OCI-LY7 (cell line): ENCODE results near the gene ULK1. TPM values are rescaled to one million over a fixed set of nuclear protein-coding genes. Genes with fewer than 3 reads are reported as not detected.

Experiments
- BruUV-seq: library from RNA; stranded (reverse); fragments of 400-500 nt; replicated peaks from 2 replicates; lab custom pipeline; 2021; lab: Mats Ljungman, UMichigan
- CTCF ChIA-PET: fragments of 300-600 bp; sonication (Branson Sonifier 250); formaldehyde crosslinking; loops from one replicate; lab custom pipeline; 2022; ENCODE audit warnings: antibody characterized with exemption; ENCODE audit not compliant: unreplicated experiment; lab: Charles Lee
- POLR2A ChIA-PET: fragments of 300-600 bp; sonication (Branson Sonifier 250); formaldehyde crosslinking; loops from one replicate; lab custom pipeline; 2022; ENCODE audit warnings: antibody characterized with exemption; lab: Charles Lee
- DNase-seq: peaks from one replicate; pipeline ENCODE4 v3.0.0-alpha.2; 2015; ENCODE audit warnings: low spot score
- H2AFZ ChIP-seq: fragments of 200-600 bp; sonication (generic), shearing (Covaris generic); 2 replicates; pipeline ENCODE4 v1.6.1; 2014; ENCODE audit warnings: mild to moderate bottlenecking, antibody characterized with exemption, low read length, moderate library complexity
- H3K27ac ChIP-seq: fragments of 200-600 bp; sonication (generic); 2 replicates; pipeline ENCODE4 v1.5.1; 2014; ENCODE audit warnings: mixed run types, low read depth, mild to moderate bottlenecking, moderate library complexity, low read length, inconsistent platforms; ENCODE audit not compliant: poor library complexity, severe bottlenecking
- H3K36me3 ChIP-seq: fragments of 200-600 bp; sonication (generic); 2 replicates; pipeline ENCODE4 v1.6.1; 2014; ENCODE audit warnings: mild to moderate bottlenecking, antibody characterized with exemption, low read length, moderate library complexity, mixed read lengths; ENCODE audit not compliant: insufficient read depth
- H3K4me1 ChIP-seq: fragments of 200-600 bp; sonication (generic); 2 replicates; pipeline ENCODE4 v1.5.1; 2014; ENCODE audit warnings: mild to moderate bottlenecking, low read length; ENCODE audit not compliant: insufficient read depth, poor library complexity, severe bottlenecking
- H3K4me2 ChIP-seq: fragments of 200-600 bp; sonication (generic); 2 replicates; pipeline ENCODE4 v1.6.1; 2014; ENCODE audit warnings: mild to moderate bottlenecking, low read length
- H3K4me3 ChIP-seq: fragments of 200-600 bp; sonication (generic); 2 replicates; pipeline ENCODE4 v1.5.1; 2014; ENCODE audit warnings: mild to moderate bottlenecking, low read depth, low read length; ENCODE audit not compliant: poor library complexity, severe bottlenecking
- H3K79me2 ChIP-seq: fragments of 200-600 bp; sonication (generic); 2 replicates; pipeline ENCODE4 v1.6.1; 2016; ENCODE audit warnings: low read depth, mild to moderate bottlenecking, low read length, moderate library complexity, mixed read lengths; ENCODE audit not compliant: insufficient read depth
- H3K9me2 ChIP-seq: fragments of 200-600 bp; sonication (generic); 2 replicates; pipeline ENCODE4 v1.6.1; 2016; ENCODE audit warnings: mild to moderate bottlenecking, low read length, mixed read lengths; ENCODE audit not compliant: insufficient read depth
- H3K9me3 ChIP-seq: fragments of 200-600 bp; sonication (generic); 2 replicates; pipeline ENCODE4 v1.6.1; 2014; ENCODE audit warnings: mild to moderate bottlenecking, mixed run types, low read length, mixed read lengths
- H4K20me1 ChIP-seq: fragments of 200-600 bp; sonication (generic); 2 replicates; pipeline ENCODE4 v1.6.1; 2014; ENCODE audit warnings: mild to moderate bottlenecking, antibody characterized with exemption, low read length, moderate library complexity, mixed read lengths; ENCODE audit not compliant: insufficient read depth
- EZH2phosphoT487 ChIP-seq: fragments of 200-600 bp; sonication (generic); IDR thresholded peaks from 2 replicates; pipeline ENCODE4 v1.6.1; 2018; ENCODE audit warnings: low read depth, borderline replicate concordance, mild to moderate bottlenecking, mixed run types, antibody characterized with exemption, low read length, moderate library complexity, mixed read lengths
- intact Hi-C: fragments of 100-400 bp; cut with micrococcal nuclease; formaldehyde crosslinking; loops from one replicate; pipeline ENCODE4 v1.10.0; 2022; ENCODE audit not compliant: unreplicated experiment
- total RNA-seq, 2 experiments: library from RNA; depleted of rRNA in 1 of 2; stranded (reverse); fragments of >200 nt in 1 of 2; shearing (Covaris generic) in 1 of 2; gene quantifications; 2 replicates each; pipeline ENCODE4 v1.2.3, GENCODE V29; 2014 to 2022
- TF ChIP-seq, protein P1 (sequence below): fragments of 200-600 bp; sonication (generic); conservative IDR thresholded peaks from 2 replicates; pipeline ENCODE4 v1.5.1; 2014; ENCODE audit warnings: mild to moderate bottlenecking, antibody characterized with exemption, low read length, moderate library complexity, mixed read lengths

ULK1 gene
- total RNA-seq, 2 experiments from 2014 or later = 4.3 to 15.5 TPM

GRCh38 chr12:131861261-131862083 lies 33.0 kb upstream of the ULK1 start:
- Histone ChIP-seq H4K20me1 (no peaks in the 10 kb centered on the region), H3K27ac (no peak overlapping the region), H3K4me3 (no peak overlapping the region), H3K36me3 (no peaks in the 10 kb centered on the region), H3K9me3 (no peaks in the 10 kb centered on the region), H2AFZ (no peak overlapping the region), H3K9me2 (no peaks in the 10 kb centered on the region), H3K4me1 (no peaks in the 10 kb centered on the region), H3K4me2 (no peak overlapping the region), H3K79me2 (no peaks in the 10 kb centered on the region)
- intact Hi-C loops = no loop called here
- DNase-seq = no peak
- BruUV-seq = no TSS peak
- TF ChIP-seq, protein P1, sequence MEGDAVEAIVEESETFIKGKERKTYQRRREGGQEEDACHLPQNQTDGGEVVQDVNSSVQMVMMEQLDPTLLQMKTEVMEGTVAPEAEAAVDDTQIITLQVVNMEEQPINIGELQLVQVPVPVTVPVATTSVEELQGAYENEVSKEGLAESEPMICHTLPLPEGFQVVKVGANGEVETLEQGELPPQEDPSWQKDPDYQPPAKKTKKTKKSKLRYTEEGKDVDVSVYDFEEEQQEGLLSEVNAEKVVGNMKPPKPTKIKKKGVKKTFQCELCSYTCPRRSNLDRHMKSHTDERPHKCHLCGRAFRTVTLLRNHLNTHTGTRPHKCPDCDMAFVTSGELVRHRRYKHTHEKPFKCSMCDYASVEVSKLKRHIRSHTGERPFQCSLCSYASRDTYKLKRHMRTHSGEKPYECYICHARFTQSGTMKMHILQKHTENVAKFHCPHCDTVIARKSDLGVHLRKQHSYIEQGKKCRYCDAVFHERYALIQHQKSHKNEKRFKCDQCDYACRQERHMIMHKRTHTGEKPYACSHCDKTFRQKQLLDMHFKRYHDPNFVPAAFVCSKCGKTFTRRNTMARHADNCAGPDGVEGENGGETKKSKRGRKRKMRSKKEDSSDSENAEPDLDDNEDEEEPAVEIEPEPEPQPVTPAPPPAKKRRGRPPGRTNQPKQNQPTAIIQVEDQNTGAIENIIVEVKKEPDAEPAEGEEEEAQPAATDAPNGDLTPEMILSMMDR = no peak
- TF ChIP-seq EZH2phosphoT487 = no peak
- ChIA-PET POLR2A (no interaction called here), CTCF (no interaction called here)

- no peak for TF ChIP-seq EZH2phosphoT487
- TF ChIP-seq, protein P1 = no peak
- no peak overlapping the region for H2AFZ ChIP-seq
- H3K9me2 ChIP-seq = no peaks in the 10 kb centered on the region
- no peak overlapping the region for H3K4me2 ChIP-seq
- H3K27ac ChIP-seq = no peak overlapping the region
- no peaks in the 10 kb centered on the region for H4K20me1 ChIP-seq
- POLR2A ChIA-PET = no interaction called here
- no peak for DNase-seq
- CTCF ChIA-PET = no interaction called here
- intact Hi-C loops = no loop called here
- no TSS peak for BruUV-seq
- H3K36me3 ChIP-seq = no peaks in the 10 kb centered on the region
- no peaks in the 10 kb centered on the region for H3K79me2 ChIP-seq
- no peaks in the 10 kb centered on the region for H3K9me3 ChIP-seq
- no peaks in the 10 kb centered on the region for H3K4me1 ChIP-seq
- H3K4me3 ChIP-seq = no peak overlapping the region
These were observed 32.4 kb upstream of the ULK1 start for GRCh38 chr12:131862084-131862441.

- H3K4me2 ChIP-seq = no peak overlapping the region
These were observed 31.8 kb upstream of the ULK1 start for GRCh38 chr12:131862600-131862993.

More at GRCh38 chr12:131862600-131862993, 31.8 kb upstream of the ULK1 start:
- H3K4me1 ChIP-seq = no peaks in the 10 kb centered on the region
- H4K20me1 ChIP-seq = no peaks in the 10 kb centered on the region
- ChIA-PET CTCF (no interaction called here), POLR2A (no interaction called here)
- TF ChIP-seq, protein P1 = no peak
- DNase-seq = no peak
- H3K4me3 ChIP-seq = no peak overlapping the region
- H3K27ac ChIP-seq = no peak overlapping the region
- H3K36me3 ChIP-seq = no peaks in the 10 kb centered on the region
- no peaks in the 10 kb centered on the region for H3K9me2 ChIP-seq
- no peaks in the 10 kb centered on the region for H3K79me2 ChIP-seq
- H2AFZ ChIP-seq = no peak overlapping the region
- intact Hi-C loops = no loop called here
- H3K9me3 ChIP-seq = no peaks in the 10 kb centered on the region
- BruUV-seq = no TSS peak
